Measurements from ENCODE around the gene GABARAPL1. TPM values are rescaled to one million over a fixed set of nuclear protein-coding genes. Genes with fewer than 3 reads are reported as not detected.

GABARAPL1 gene
- total RNA-seq, 4 donors from 2014 or later: 116 to 168 (median 160) TPM

GRCh38 chr12:10234562-10234961, 21.9 kb downstream of the GABARAPL1 start:
- DNase-seq (ENCODE audit: low spot score in 2 of 2): no peak
- no peaks in the 10 kb centered on the region for H3K27me3 ChIP-seq
- H3K36me3 ChIP-seq: no peaks in the 10 kb centered on the region
- no peak overlapping the region for H3K27ac ChIP-seq
- peaks cover 0 to 8% (median 0%) of the 10 kb centered on the region in 4 donors for H3K9me3 ChIP-seq
- TF ChIP-seq CTCF (IDR thresholded peaks at IDR 0.05): no peak
- no peak for TF ChIP-seq EP300 (IDR thresholded peaks at IDR 0.05)
- no peak for TF ChIP-seq POLR2A (IDR thresholded peaks at IDR 0.05)
- H3K4me1 ChIP-seq: no peaks in the 10 kb centered on the region
- no peak overlapping the region for H3K4me3 ChIP-seq

- WGBS, 2 donors: 14 to 15% methylated on average over 4 of the region's 4 CpGs
- Histone ChIP-seq H3K27ac (no peak overlapping the region), H3K4me3 (no peak overlapping the region), H3K36me3 (no peaks in the 10 kb centered on the region), H3K27me3 (no peaks in the 10 kb centered on the region), H3K4me1 (no peaks in the 10 kb centered on the region), H3K9me3 (peaks cover 0 to 8% (median 0%) of the 10 kb centered on the region in 4 donors)
- DNase-seq (ENCODE audit: low spot score in 2 of 2): no peak
- peak; percentile 75 to 88 (median 83) for TF ChIP-seq CTCF (IDR thresholded peaks at IDR 0.05)
- TF ChIP-seq EP300 (IDR thresholded peaks at IDR 0.05): peak in 1 of 2 donors; percentile 36
- no peak for TF ChIP-seq POLR2A (IDR thresholded peaks at IDR 0.05)
Measured at GRCh38 chr12:10235761-10236631, 23.3 kb downstream of the GABARAPL1 start.

GRCh38 chr12:10236720-10237119, 24.0 kb downstream of the GABARAPL1 start:
- TF ChIP-seq CTCF (IDR thresholded peaks at IDR 0.05): no peak
- no peak for TF ChIP-seq EP300 (IDR thresholded peaks at IDR 0.05)
- no peak for TF ChIP-seq POLR2A (IDR thresholded peaks at IDR 0.05)
- Histone ChIP-seq H3K36me3 (no peaks in the 10 kb centered on the region), H3K4me3 (no peak overlapping the region), H3K4me1 (no peaks in the 10 kb centered on the region), H3K9me3 (peaks cover 0 to 8% (median 0%) of the 10 kb centered on the region in 4 donors), H3K27ac (no peak overlapping the region), H3K27me3 (no peaks in the 10 kb centered on the region)
- DNase-seq (ENCODE audit: low spot score in 2 of 2): no peak
- 95 to 96% methylated on average over 1 of the region's 1 CpG for WGBS, 2 donors

- WGBS, 2 donors: 91 to 95% methylated on average over 1 of the region's 1 CpG
- no peak overlapping the region for H3K4me3 ChIP-seq
- H3K27ac ChIP-seq: no peak overlapping the region
- no peaks in the 10 kb centered on the region for H3K36me3 ChIP-seq
- DNase-seq (ENCODE audit: low spot score in 2 of 2): no peak
- no peaks in the 10 kb centered on the region for H3K27me3 ChIP-seq
- TF ChIP-seq EP300 (IDR thresholded peaks at IDR 0.05) (no peak), CTCF (IDR thresholded peaks at IDR 0.05) (no peak), POLR2A (IDR thresholded peaks at IDR 0.05) (no peak)
- no peaks in the 10 kb centered on the region for H3K4me1 ChIP-seq
- H3K9me3 ChIP-seq: peaks cover 0 to 8% (median 0%) of the 10 kb centered on the region in 4 donors
Measured at GRCh38 chr12:10238526-10238925, 25.8 kb downstream of the GABARAPL1 start.

GRCh38 chr12:10241290-10241689, 28.6 kb downstream of the GABARAPL1 start:
- Histone ChIP-seq H3K27me3 (no peaks in the 10 kb centered on the region), H3K9me3 (no peaks in the 10 kb centered on the region), H3K4me3 (no peak overlapping the region), H3K36me3 (no peaks in the 10 kb centered on the region), H3K27ac (no peak overlapping the region), H3K4me1 (no peaks in the 10 kb centered on the region)
- TF ChIP-seq CTCF (IDR thresholded peaks at IDR 0.05) (no peak), POLR2A (IDR thresholded peaks at IDR 0.05) (no peak), EP300 (IDR thresholded peaks at IDR 0.05) (no peak)
- WGBS, 2 donors: 50 to 51% methylated on average over 3 of the region's 3 CpGs
- DNase-seq (ENCODE audit: low spot score in 2 of 2): no peak

Data from tibial nerve (tissue), 4 donors.